ENCODE results near the gene VPS18.

The VPS18 gene

GRCh38 chr15:40918146-40918798 is 24.0 kb downstream of the VPS18 start:
- in situ Hi-C loops (cut with HindIII; ENCODE audit: low sequenced_read_pairs), result no loop called here
- DNase-seq (ENCODE audit: low read depth), result no peak
- TF ChIP-seq, protein P1, sequence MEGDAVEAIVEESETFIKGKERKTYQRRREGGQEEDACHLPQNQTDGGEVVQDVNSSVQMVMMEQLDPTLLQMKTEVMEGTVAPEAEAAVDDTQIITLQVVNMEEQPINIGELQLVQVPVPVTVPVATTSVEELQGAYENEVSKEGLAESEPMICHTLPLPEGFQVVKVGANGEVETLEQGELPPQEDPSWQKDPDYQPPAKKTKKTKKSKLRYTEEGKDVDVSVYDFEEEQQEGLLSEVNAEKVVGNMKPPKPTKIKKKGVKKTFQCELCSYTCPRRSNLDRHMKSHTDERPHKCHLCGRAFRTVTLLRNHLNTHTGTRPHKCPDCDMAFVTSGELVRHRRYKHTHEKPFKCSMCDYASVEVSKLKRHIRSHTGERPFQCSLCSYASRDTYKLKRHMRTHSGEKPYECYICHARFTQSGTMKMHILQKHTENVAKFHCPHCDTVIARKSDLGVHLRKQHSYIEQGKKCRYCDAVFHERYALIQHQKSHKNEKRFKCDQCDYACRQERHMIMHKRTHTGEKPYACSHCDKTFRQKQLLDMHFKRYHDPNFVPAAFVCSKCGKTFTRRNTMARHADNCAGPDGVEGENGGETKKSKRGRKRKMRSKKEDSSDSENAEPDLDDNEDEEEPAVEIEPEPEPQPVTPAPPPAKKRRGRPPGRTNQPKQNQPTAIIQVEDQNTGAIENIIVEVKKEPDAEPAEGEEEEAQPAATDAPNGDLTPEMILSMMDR (IDR thresholded peaks at IDR 0.05; ENCODE audit: low read depth, low read length, missing control alignments), result no peak
- no peak overlapping the region for H3K4me3 ChIP-seq (ENCODE audit: low read depth, low read length)

DNA sequence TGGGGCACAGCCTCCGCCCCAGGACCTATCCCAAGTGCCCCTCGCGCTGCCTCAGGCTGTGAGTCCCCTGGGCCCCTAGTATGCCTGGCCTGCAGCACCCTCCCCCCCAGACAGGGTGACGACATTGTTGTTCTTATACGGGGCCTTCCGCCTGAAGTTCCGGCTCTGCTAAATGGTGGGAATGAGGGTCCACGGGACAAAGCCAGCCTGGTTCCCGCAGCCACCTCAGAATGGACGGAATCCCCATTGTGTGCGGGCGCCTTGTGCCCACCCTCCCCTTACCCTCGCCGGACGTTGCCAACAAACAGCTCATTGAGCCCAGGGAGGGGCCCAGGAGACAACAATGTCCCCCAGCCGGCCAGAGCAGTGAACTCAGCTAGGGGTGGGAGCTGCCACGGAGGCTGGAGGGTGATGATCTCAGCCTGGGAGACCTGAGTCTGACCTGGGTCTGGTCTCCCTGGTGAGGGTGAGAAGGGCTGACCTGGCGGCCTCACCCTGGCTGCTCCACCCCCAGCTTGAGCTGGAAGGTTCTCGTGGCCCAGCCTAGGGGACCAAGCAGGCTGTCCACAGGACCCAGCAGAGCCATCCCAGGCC is 24.6 kb downstream of the VPS18 start:
- no peak overlapping the region for H3K4me3 ChIP-seq (ENCODE audit: low read depth, low read length)
- DNase-seq (ENCODE audit: low read depth), result no peak
- in situ Hi-C loops (cut with HindIII; ENCODE audit: low sequenced_read_pairs), result no loop called here
- TF ChIP-seq, protein P1 (IDR thresholded peaks at IDR 0.05; ENCODE audit: low read depth, low read length, missing control alignments), result no peak

GRCh38 chr15:40921949-40922607 is 27.8 kb downstream of the VPS18 start:
- no peak for DNase-seq (ENCODE audit: low read depth)
- TF ChIP-seq, protein P1 (IDR thresholded peaks at IDR 0.05; ENCODE audit: low read depth, low read length, missing control alignments), result no peak
- in situ Hi-C loops (cut with HindIII; ENCODE audit: low sequenced_read_pairs), result no loop called here
- H3K4me3 ChIP-seq (ENCODE audit: low read depth, low read length), result no peak overlapping the region

DNA sequence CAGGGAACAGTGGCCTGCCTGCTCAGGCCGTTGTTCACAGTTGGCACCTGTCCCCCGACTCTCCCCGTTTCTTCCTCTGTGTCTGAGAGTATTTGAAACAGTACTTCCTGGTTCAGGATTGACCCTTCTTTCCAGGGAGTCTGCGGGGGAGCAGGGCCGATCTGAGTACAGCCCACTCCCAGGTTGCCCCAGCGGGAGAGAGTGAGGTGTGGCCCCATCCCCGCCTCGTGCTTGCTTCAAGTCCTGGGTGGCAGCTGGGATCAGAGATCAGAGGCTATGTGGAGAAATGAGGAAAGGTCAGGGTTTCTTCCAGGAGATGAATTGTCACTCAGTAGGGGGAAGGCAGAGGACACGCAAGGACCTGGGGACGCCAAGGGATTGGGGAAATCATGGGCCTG is 28.4 kb downstream of the VPS18 start:
- TF ChIP-seq, protein P1 (IDR thresholded peaks at IDR 0.05; ENCODE audit: low read depth, low read length, missing control alignments), result no peak
- in situ Hi-C loops (cut with HindIII; ENCODE audit: low sequenced_read_pairs), result no loop called here
- H3K4me3 ChIP-seq (ENCODE audit: low read depth, low read length), result no peak overlapping the region
- DNase-seq (ENCODE audit: low read depth), result no peak

DNA sequence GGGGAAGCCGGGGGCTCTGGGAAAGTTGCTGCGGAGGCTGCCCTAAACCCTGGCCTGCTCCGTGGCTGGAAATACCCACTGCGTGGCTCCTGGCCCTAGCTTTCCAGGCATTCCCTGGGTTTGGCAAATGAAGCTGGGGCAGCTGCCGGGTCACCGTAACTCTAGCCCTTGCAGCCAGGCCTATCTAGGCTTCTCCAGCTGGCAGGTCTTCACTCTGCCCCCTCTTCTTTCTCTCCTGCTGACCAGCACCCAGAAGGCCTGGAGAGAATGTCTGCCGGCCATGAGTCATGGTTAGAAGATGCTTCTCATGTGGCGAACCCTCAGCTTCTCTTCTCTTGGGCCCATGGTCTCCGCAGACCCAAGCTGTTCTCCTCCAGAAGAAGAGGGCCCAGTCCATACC is 29.3 kb downstream of the VPS18 start:
- TF ChIP-seq, protein P1 (IDR thresholded peaks at IDR 0.05; ENCODE audit: low read depth, low read length, missing control alignments), result no peak
- H3K4me3 ChIP-seq (ENCODE audit: low read depth, low read length), result no peak overlapping the region
- no peak for DNase-seq (ENCODE audit: low read depth)
- in situ Hi-C loops (cut with HindIII; ENCODE audit: low sequenced_read_pairs), result no loop called here

GRCh38 chr15:40925495-40925862 is 31.2 kb downstream of the VPS18 start:
- H3K4me3 ChIP-seq (ENCODE audit: low read depth, low read length), result no peak overlapping the region
- in situ Hi-C loops (cut with HindIII; ENCODE audit: low sequenced_read_pairs), result no loop called here
- TF ChIP-seq, protein P1 (IDR thresholded peaks at IDR 0.05; ENCODE audit: low read depth, low read length, missing control alignments), result no peak
- DNase-seq (ENCODE audit: low read depth), result no peak

Measured in astrocyte of the cerebellum (primary cell).